ENCODE results near the gene IPO4.

IPO4 gene

GRCh38 chr14:24143511-24143910 is 45.1 kb downstream of the IPO4 start:
- in situ Hi-C loops (cut with MboI; ENCODE audit: low sequenced_read_pairs, unreplicated experiment), result no loop called here
- no peak for TF ChIP-seq CTCF (IDR thresholded peaks at IDR 0.05; ENCODE audit: borderline replicate concordance, control extremely low read depth, extremely low read depth, insufficient read depth, missing control alignments)
- no peak for DNase-seq (ENCODE audit: low spot score)

- in situ Hi-C loops (cut with MboI; ENCODE audit: low sequenced_read_pairs, unreplicated experiment), result no loop called here
- peak; percentile 97 for DNase-seq (ENCODE audit: low spot score)
- TF ChIP-seq CTCF (IDR thresholded peaks at IDR 0.05; ENCODE audit: borderline replicate concordance, control extremely low read depth, extremely low read depth, insufficient read depth, missing control alignments), result peak; percentile 23
These were observed 47.3 kb downstream of the IPO4 start, which contains the start of gene EMC9 for GRCh38 chr14:24141097-24141880. EMC9 (minus strand) TSS chr14:24141591; CDS start chr14:24141304, 287 bp downstream.

GRCh38 chr14:24139272-24139934 is 49.2 kb downstream of the IPO4 start:
- in situ Hi-C loops (cut with MboI; ENCODE audit: low sequenced_read_pairs, unreplicated experiment), result no loop called here
- DNase-seq (ENCODE audit: low spot score), result no peak
- TF ChIP-seq CTCF (IDR thresholded peaks at IDR 0.05; ENCODE audit: borderline replicate concordance, control extremely low read depth, extremely low read depth, insufficient read depth, missing control alignments), result peak; percentile 9

- no peak for DNase-seq (ENCODE audit: low spot score)
- in situ Hi-C loops (cut with MboI; ENCODE audit: low sequenced_read_pairs, unreplicated experiment), result no loop called here
- no peak for TF ChIP-seq CTCF (IDR thresholded peaks at IDR 0.05; ENCODE audit: borderline replicate concordance, control extremely low read depth, extremely low read depth, insufficient read depth, missing control alignments)
These were observed 50.0 kb downstream of the IPO4 start for GRCh38 chr14:24138396-24139271.

GRCh38 chr14:24137529-24138395 is 50.9 kb downstream of the IPO4 start:
- in situ Hi-C loops (cut with MboI; ENCODE audit: low sequenced_read_pairs, unreplicated experiment), result no loop called here
- TF ChIP-seq CTCF (IDR thresholded peaks at IDR 0.05; ENCODE audit: borderline replicate concordance, control extremely low read depth, extremely low read depth, insufficient read depth, missing control alignments), result no peak
- DNase-seq (ENCODE audit: low spot score), result no peak

Measured in GM13976 (cell line).